IMR-90 (cell line): ENCODE data around the gene ZGLP1. TPM values are rescaled to one million over a fixed set of nuclear protein-coding genes. Genes with fewer than 3 reads are reported as not detected.

Source experiments
- ATAC-seq: fragments of 200-7000 bp; cut with Tn5 transposase; 2 replicates; pipeline ENCODE4 v1.9.1; 2020; ENCODE audit warnings: low read depth, mild to moderate bottlenecking, moderate library complexity
- BruUV-seq: library from RNA; stranded (reverse); fragments of 400-500 nt; replicated peaks from 2 replicates; lab custom pipeline; 2021; lab: Mats Ljungman, UMichigan
- CTCF ChIA-PET: fragments of 300-600 bp; formaldehyde crosslinking; extraction: SDS; loops from one replicate; lab custom pipeline; 2021; ENCODE audit warnings: antibody characterized with exemption; lab: Yijun Ruan, JAX
- POLR2A ChIA-PET: fragments of 300-600 bp; sonication (Branson Sonifier 250); formaldehyde crosslinking; loops from one replicate; lab custom pipeline; 2022; ENCODE audit warnings: antibody characterized with exemption; ENCODE audit not compliant: unreplicated experiment; lab: Charles Lee
- DNase-seq: peaks from one replicate; pipeline ENCODE4 v3.0.0; 2013
- H2AFZ ChIP-seq: replicated peaks from 2 replicates; pipeline ENCODE3; 2013; ENCODE audit warnings: low read length, mild to moderate bottlenecking; ENCODE audit not compliant: poor library complexity
- H2AK5ac ChIP-seq: 2 replicates; pipeline ENCODE4 v1.6.1; 2013; ENCODE audit warnings: low read depth, low read length, inconsistent platforms
- H2AK9ac ChIP-seq: replicated peaks from 2 replicates; pipeline ENCODE3; 2013; ENCODE audit warnings: mild to moderate bottlenecking, low read depth, low read length, moderate library complexity; ENCODE audit not compliant: poor library complexity
- H2BK120ac ChIP-seq: 2 replicates; pipeline ENCODE4 v1.6.1; 2013; ENCODE audit warnings: low read depth, low read length, inconsistent platforms
- H2BK15ac ChIP-seq: 3 replicates; pipeline ENCODE4 v1.6.1; 2013; ENCODE audit warnings: low read depth, low read length, inconsistent platforms
- H2BK20ac ChIP-seq: 2 replicates; pipeline ENCODE4 v1.6.1; 2013; ENCODE audit warnings: low read depth, mild to moderate bottlenecking, inconsistent platforms, low read length, moderate library complexity
- H2BK5ac ChIP-seq: 2 replicates; pipeline ENCODE4 v1.6.1; 2013; ENCODE audit warnings: mild to moderate bottlenecking, low read depth, low read length, inconsistent platforms; ENCODE audit not compliant: poor library complexity, severe bottlenecking
- H3K14ac ChIP-seq: replicated peaks from 2 replicates; pipeline ENCODE4 v1.6.1; 2013; ENCODE audit warnings: low read depth, low read length, inconsistent platforms
- H3K18ac ChIP-seq: 2 replicates; pipeline ENCODE4 v1.6.1; 2013; ENCODE audit warnings: low read depth, low read length, control low read depth
- H3K23ac ChIP-seq: 2 replicates; pipeline ENCODE4 v1.6.1; 2013; ENCODE audit warnings: low read depth, low read length, inconsistent platforms
- H3K27ac ChIP-seq: 2 replicates; pipeline ENCODE4 v1.5.1; 2013; ENCODE audit warnings: mild to moderate bottlenecking, control low read depth, low read length; ENCODE audit not compliant: insufficient read depth
- H3K27me3 ChIP-seq: 2 replicates; pipeline ENCODE4 v1.6.1; 2013; ENCODE audit warnings: low read length; ENCODE audit not compliant: control insufficient read depth, insufficient read depth
- H3K36me3 ChIP-seq: 2 replicates; pipeline ENCODE4 v1.6.1; 2013; ENCODE audit warnings: low read length, mixed read lengths; ENCODE audit not compliant: control insufficient read depth, insufficient read depth
- H3K4ac ChIP-seq: 2 replicates; pipeline ENCODE4 v1.6.1; 2013; ENCODE audit warnings: low read depth, low read length, inconsistent platforms
- H3K4me1 ChIP-seq: 2 replicates; pipeline ENCODE4 v1.6.1; 2013; ENCODE audit warnings: low read length, mixed read lengths; ENCODE audit not compliant: control insufficient read depth, insufficient read depth
- H3K4me2 ChIP-seq: 2 replicates; pipeline ENCODE4 v1.6.1; 2013; ENCODE audit warnings: low read depth, mild to moderate bottlenecking, control low read depth, low read length, moderate library complexity
- H3K4me3 ChIP-seq: 2 replicates; pipeline ENCODE4 v1.5.1; 2013; ENCODE audit warnings: low read depth, mild to moderate bottlenecking, control low read depth, low read length, moderate library complexity; ENCODE audit not compliant: insufficient read depth
- H3K56ac ChIP-seq: 2 replicates; pipeline ENCODE4 v1.6.1; 2013; ENCODE audit warnings: low read length, inconsistent platforms; ENCODE audit not compliant: insufficient read depth; ENCODE audit errors: extremely low read depth
- H3K79me1 ChIP-seq, 2 experiments: 2 replicates each; pipeline ENCODE4 v1.6.1; 2013; ENCODE audit warnings: low read length in 2 of 2, inconsistent platforms in 1 of 2, low read depth in 1 of 2
- H3K9ac ChIP-seq: 2 replicates; pipeline ENCODE4 v1.6.1; 2013; ENCODE audit warnings: low read depth, low read length, control low read depth
- H3K9me1 ChIP-seq: 2 replicates; pipeline ENCODE4 v1.6.1; 2013; ENCODE audit warnings: low read length, inconsistent platforms; ENCODE audit not compliant: insufficient read depth
- H3K9me3 ChIP-seq: 2 replicates; pipeline ENCODE4 v1.6.1; 2013; ENCODE audit warnings: low read length; ENCODE audit not compliant: control insufficient read depth, insufficient read depth
- H4K20me1 ChIP-seq: 2 replicates; pipeline ENCODE4 v1.6.1; 2013; ENCODE audit warnings: low read length, inconsistent platforms; ENCODE audit not compliant: insufficient read depth
- H4K5ac ChIP-seq: 2 replicates; pipeline ENCODE4 v1.6.1; 2013; ENCODE audit warnings: mild to moderate bottlenecking, low read depth, low read length, control low read depth
- H4K8ac ChIP-seq, 2 experiments: 2 replicates each; pipeline ENCODE4 v1.6.1; 2013; ENCODE audit warnings: low read depth in 2 of 2, low read length in 2 of 2, control low read depth in 1 of 2, inconsistent platforms in 1 of 2
- H4K91ac ChIP-seq: 2 replicates; pipeline ENCODE4 v1.6.1; 2013; ENCODE audit warnings: low read depth, low read length, inconsistent platforms; ENCODE audit not compliant: insufficient read depth
- FOS ChIP-seq: fragments of 150-350 bp; IDR thresholded peaks from 2 replicates; pipeline ENCODE4 v1.6.1; 2016; ENCODE audit warnings: low read depth, low read length
- MAFK ChIP-seq: IDR thresholded peaks from 2 replicates; pipeline ENCODE4 v1.6.1; 2012; ENCODE audit warnings: low read depth, low read length, improper control_type of control experiment
- POLR2A ChIP-seq: IDR thresholded peaks from 2 replicates; pipeline ENCODE4 v1.6.1; 2012; ENCODE audit warnings: mild to moderate bottlenecking, low read depth, low read length
- RCOR1 ChIP-seq: IDR thresholded peaks from 2 replicates; pipeline ENCODE4 v1.6.1; 2012; ENCODE audit warnings: mild to moderate bottlenecking, low read length, improper control_type of control experiment; ENCODE audit not compliant: insufficient replicate concordance
- RFX5 ChIP-seq: IDR thresholded peaks from 2 replicates; pipeline ENCODE4 v1.8.0; 2012; ENCODE audit warnings: low read depth, mild to moderate bottlenecking, low read length, moderate library complexity
- WGBS, 2 experiments: methylation state at CpG; one replicate each; pipeline versions ENCODE4 v1.1.5 to v1.1.7; 2013; ENCODE audit warnings: missing lambda C conversion rate in 2 of 2; ENCODE audit not compliant: insufficient read length in 1 of 2; ENCODE audit errors: extremely low coverage in 2 of 2; 5-methylcytosine and 5-hydroxymethylcytosine counted together
- dilution Hi-C: fragments of 300-500 bp; cut with HindIII; formaldehyde crosslinking; loops from one replicate; pipeline ENCODE4 v1.14.3; 2018; ENCODE audit warnings: low sequenced_read_pairs; ENCODE audit not compliant: unreplicated experiment
- in situ Hi-C: fragments of 300-500 bp; cut with MboI; formaldehyde crosslinking; loops from 3 replicates; pipeline ENCODE4 v1.14.3; 2019; ENCODE audit warnings: low sequenced_read_pairs, inconsistent platforms, mixed read lengths
- intact Hi-C: fragments of 100-400 bp; cut with micrococcal nuclease; formaldehyde crosslinking; loops from 2 replicates; pipeline ENCODE4 v1.10.0; 2022
- polyA plus RNA-seq, 3 experiments: library from polyadenylated mRNA; depleted of rRNA; stranded (reverse); fragments of >200 nt; gene quantifications; 2 replicates each; pipeline ENCODE4 v1.2.3, GENCODE V29; 2012; ENCODE audit warnings: low replicate concordance in 1 of 3
- total RNA-seq: library from RNA; depleted of rRNA; stranded (reverse); fragments of >200 nt; gene quantifications from 2 replicates; pipeline ENCODE4 v1.2.3, GENCODE V29; 2012

Gene ZGLP1
- total and polyA plus RNA-seq, 2 of the 4 experiments (the other 2 are of a cell fraction), result 0.54 to 3.1 TPM

GRCh38 chr19:10270616-10271394 lies 38.8 kb downstream of the ZGLP1 start, which contains the start of gene ICAM1 (continued):
- TF ChIP-seq RFX5, result no peak
- TF ChIP-seq POLR2A, result no peak
- no peak for TF ChIP-seq FOS
- TF ChIP-seq RCOR1, result no peak

- H2AK5ac ChIP-seq, result peak overlapping the region; percentile 37; the same call in 1 of the 2 replicates
- H2AFZ ChIP-seq, result peak overlapping the region; percentile 94
- intact Hi-C loops (no loop called here), in situ Hi-C loops (no loop called here), dilution Hi-C loops (no loop called here)
- ChIA-PET POLR2A (interaction anchor here (1.6 kb wide), 1 partner anchor 21 kb away, joined by 8 read pairs; no protein-coding TSS in a partner anchor), CTCF (interaction anchor here (1.3 to 2.6 kb wide), 2 partner anchors 21 to 118 kb away, joined by 4 to 12 read pairs; no protein-coding TSS in a partner anchor)
- WGBS, 2 experiments, result no CpG with 5 or more reads among the region's 37 CpGs
- H2BK15ac ChIP-seq, result no peak overlapping the region
- H3K18ac ChIP-seq, result no peak overlapping the region; the same call in 1 of the 2 replicates
- H3K14ac ChIP-seq, result no peak overlapping the region
- peak overlapping the region; percentile 8; the same call in 1 of the 2 replicates for H3K4me2 ChIP-seq
- H2AK9ac ChIP-seq, result peak overlapping the region; percentile 80
- no peak for DNase-seq
- H3K23ac ChIP-seq, result no peak overlapping the region
- H3K56ac ChIP-seq, result no peak overlapping the region
- H3K4me3 ChIP-seq, result no peak overlapping the region
- H2BK20ac ChIP-seq, result no peak overlapping the region
- peak overlapping the region; percentile 41 for H4K91ac ChIP-seq
- no peak overlapping the region for H3K9ac ChIP-seq
- peak overlapping the region; percentile 49 for H4K5ac ChIP-seq
- H3K79me1 ChIP-seq, result 0 out of 4 replicates have a peak, but pooled peaks cover 0 to 6% of the 10 kb centered on the region in 2 experiments
- H2BK5ac ChIP-seq, result no peak overlapping the region
- no peak for TF ChIP-seq MAFK
- ATAC-seq, result no peak
- peak overlapping the region; percentile 64 to 81; a peak in 2 of 4 replicates for H4K8ac ChIP-seq
- H2BK120ac ChIP-seq, result peak overlapping the region; percentile 64; the same call in 1 of the 2 replicates
- peaks cover 3% of the 10 kb centered on the region; the same call in 1 of the 2 replicates for H3K4me1 ChIP-seq
- H3K9me1 ChIP-seq, result no peaks in the 10 kb centered on the region
- no peaks in the 10 kb centered on the region for H3K36me3 ChIP-seq
- H3K27ac ChIP-seq, result no peak overlapping the region
- H3K27me3 ChIP-seq, result no peaks in the 10 kb centered on the region; the same call in 1 of the 2 replicates
- no TSS peak for BruUV-seq
- peak overlapping the region; percentile 60 for H3K4ac ChIP-seq
- H4K20me1 ChIP-seq, result no peaks in the 10 kb centered on the region
- H3K9me3 ChIP-seq, result no peaks in the 10 kb centered on the region
Observed at GRCh38 chr19:10270180-10270615, 39.4 kb downstream of the ZGLP1 start.
